K562 (cell line): ENCODE results near the gene TTC9B. TPM values are rescaled to one million over a fixed set of nuclear protein-coding genes. Genes with fewer than 3 reads are reported as not detected.

Source experiments
- CSDE1 ChIP-seq, 2 experiments: fragments of 450-650 bp; IDR thresholded peaks; 2 replicates each; pipeline ENCODE4 v1.6.1; 2016; ENCODE audit warnings: mild to moderate bottlenecking in 1 of 2
- ZNF197 ChIP-seq: fragments of 200-800 bp; sonication (Bioruptor generic); IDR thresholded peaks from 2 replicates; pipeline ENCODE4 v1.6.1; 2016; ENCODE audit warnings: low read depth, missing genetic modification characterization, missing compliant biosample characterization
- polyA plus RNA-seq, 8 experiments: library from polyadenylated mRNA; depleted of rRNA in 4 of 8; stranded (reverse) in 5 of 8; unstranded in 3 of 8; fragments of >200 nt; fragmentation: Nextera tagmentation in 2 of 8; fragmentation: Illumina TruSeq in 1 of 8; extraction: Ambion mirVana in 2 of 8; extraction: Trizol in 1 of 8; gene quantifications; 2 replicates each; pipeline versions ENCODE4 v1.2.1 to v1.2.3, GENCODE V29; 2011 to 2014; ENCODE audit warnings: inconsistent platforms in 1 of 8, missing spikeins in 1 of 8
- total RNA-seq, 7 experiments: library from RNA; depleted of rRNA in 6 of 7; stranded (reverse); fragments of >200 nt in 6 of 7; fragmentation: Illumina TruSeq in 2 of 7; extraction: Trizol in 2 of 7; gene quantifications; 2 replicates each; pipeline versions ENCODE4 v1.2.1 to v1.2.3, GENCODE V29; 2011 to 2021; ENCODE audit warnings: low replicate concordance in 1 of 7
- TF ChIP-seq, protein P1 (sequence below): fragments of 200-600 bp; sonication (generic); IDR thresholded peaks from one replicate; pipeline ENCODE4 v1.6.1; 2012; ENCODE audit warnings: mild to moderate bottlenecking, low read depth, low read length, inconsistent platforms

TTC9B gene
- total and polyA plus RNA-seq, 9 of the 15 experiments (the other 6 are each of a cell fraction or from before 2014, with no cell fraction given), result 0.06 to 0.14 TPM; not detected in 7

DNA sequence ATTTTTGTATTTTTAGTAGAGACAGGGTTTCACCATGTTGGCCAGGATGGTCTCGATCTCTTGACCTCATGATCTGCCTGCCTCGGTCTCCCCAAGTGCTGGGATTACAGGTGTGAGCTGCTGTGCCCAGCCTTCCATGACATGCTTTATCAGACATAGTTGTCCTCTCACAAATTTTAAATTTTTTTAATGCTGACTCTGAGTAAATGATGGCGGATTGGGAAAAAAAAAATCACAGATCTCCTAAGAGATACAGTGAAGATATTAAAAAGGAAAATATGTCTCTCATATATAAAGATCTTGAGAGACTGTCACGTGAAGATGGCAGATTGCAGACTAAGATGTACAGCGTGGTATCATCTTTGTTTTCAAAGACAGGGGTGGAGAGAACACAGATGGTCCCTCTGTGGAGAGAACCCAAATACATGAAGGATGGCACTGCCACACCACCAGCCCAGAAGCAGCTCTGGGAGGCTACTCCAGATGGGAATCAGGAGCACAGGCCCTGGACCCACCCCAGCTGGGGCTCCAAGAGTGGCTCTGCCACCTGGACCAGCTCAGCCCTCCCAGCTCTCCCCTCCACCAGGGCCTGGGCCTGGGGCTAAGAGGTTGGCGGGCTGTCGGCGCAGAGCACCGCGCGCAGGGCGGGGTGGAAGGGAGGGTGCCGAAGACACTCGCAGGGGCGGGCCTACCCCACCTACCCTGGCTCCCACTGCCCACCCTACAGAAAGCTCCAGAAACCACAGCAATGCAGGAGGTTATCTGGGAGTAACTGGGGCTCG is 28.3 kb upstream of the TTC9B start (continued):
- TF ChIP-seq, protein P1, sequence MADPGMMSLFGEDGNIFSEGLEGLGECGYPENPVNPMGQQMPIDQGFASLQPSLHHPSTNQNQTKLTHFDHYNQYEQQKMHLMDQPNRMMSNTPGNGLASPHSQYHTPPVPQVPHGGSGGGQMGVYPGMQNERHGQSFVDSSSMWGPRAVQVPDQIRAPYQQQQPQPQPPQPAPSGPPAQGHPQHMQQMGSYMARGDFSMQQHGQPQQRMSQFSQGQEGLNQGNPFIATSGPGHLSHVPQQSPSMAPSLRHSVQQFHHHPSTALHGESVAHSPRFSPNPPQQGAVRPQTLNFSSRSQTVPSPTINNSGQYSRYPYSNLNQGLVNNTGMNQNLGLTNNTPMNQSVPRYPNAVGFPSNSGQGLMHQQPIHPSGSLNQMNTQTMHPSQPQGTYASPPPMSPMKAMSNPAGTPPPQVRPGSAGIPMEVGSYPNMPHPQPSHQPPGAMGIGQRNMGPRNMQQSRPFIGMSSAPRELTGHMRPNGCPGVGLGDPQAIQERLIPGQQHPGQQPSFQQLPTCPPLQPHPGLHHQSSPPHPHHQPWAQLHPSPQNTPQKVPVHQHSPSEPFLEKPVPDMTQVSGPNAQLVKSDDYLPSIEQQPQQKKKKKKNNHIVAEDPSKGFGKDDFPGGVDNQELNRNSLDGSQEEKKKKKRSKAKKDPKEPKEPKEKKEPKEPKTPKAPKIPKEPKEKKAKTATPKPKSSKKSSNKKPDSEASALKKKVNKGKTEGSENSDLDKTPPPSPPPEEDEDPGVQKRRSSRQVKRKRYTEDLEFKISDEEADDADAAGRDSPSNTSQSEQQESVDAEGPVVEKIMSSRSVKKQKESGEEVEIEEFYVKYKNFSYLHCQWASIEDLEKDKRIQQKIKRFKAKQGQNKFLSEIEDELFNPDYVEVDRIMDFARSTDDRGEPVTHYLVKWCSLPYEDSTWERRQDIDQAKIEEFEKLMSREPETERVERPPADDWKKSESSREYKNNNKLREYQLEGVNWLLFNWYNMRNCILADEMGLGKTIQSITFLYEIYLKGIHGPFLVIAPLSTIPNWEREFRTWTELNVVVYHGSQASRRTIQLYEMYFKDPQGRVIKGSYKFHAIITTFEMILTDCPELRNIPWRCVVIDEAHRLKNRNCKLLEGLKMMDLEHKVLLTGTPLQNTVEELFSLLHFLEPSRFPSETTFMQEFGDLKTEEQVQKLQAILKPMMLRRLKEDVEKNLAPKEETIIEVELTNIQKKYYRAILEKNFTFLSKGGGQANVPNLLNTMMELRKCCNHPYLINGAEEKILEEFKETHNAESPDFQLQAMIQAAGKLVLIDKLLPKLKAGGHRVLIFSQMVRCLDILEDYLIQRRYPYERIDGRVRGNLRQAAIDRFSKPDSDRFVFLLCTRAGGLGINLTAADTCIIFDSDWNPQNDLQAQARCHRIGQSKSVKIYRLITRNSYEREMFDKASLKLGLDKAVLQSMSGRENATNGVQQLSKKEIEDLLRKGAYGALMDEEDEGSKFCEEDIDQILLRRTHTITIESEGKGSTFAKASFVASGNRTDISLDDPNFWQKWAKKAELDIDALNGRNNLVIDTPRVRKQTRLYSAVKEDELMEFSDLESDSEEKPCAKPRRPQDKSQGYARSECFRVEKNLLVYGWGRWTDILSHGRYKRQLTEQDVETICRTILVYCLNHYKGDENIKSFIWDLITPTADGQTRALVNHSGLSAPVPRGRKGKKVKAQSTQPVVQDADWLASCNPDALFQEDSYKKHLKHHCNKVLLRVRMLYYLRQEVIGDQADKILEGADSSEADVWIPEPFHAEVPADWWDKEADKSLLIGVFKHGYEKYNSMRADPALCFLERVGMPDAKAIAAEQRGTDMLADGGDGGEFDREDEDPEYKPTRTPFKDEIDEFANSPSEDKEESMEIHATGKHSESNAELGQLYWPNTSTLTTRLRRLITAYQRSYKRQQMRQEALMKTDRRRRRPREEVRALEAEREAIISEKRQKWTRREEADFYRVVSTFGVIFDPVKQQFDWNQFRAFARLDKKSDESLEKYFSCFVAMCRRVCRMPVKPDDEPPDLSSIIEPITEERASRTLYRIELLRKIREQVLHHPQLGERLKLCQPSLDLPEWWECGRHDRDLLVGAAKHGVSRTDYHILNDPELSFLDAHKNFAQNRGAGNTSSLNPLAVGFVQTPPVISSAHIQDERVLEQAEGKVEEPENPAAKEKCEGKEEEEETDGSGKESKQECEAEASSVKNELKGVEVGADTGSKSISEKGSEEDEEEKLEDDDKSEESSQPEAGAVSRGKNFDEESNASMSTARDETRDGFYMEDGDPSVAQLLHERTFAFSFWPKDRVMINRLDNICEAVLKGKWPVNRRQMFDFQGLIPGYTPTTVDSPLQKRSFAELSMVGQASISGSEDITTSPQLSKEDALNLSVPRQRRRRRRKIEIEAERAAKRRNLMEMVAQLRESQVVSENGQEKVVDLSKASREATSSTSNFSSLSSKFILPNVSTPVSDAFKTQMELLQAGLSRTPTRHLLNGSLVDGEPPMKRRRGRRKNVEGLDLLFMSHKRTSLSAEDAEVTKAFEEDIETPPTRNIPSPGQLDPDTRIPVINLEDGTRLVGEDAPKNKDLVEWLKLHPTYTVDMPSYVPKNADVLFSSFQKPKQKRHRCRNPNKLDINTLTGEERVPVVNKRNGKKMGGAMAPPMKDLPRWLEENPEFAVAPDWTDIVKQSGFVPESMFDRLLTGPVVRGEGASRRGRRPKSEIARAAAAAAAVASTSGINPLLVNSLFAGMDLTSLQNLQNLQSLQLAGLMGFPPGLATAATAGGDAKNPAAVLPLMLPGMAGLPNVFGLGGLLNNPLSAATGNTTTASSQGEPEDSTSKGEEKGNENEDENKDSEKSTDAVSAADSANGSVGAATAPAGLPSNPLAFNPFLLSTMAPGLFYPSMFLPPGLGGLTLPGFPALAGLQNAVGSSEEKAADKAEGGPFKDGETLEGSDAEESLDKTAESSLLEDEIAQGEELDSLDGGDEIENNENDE, result no peak
- TF ChIP-seq ZNF197, result no peak
- TF ChIP-seq CSDE1 (IDR thresholded peaks at IDR 0.05), result no peak
- TF ChIP-seq, all 486 proteins: peak for 5
